Sigmoid colon (tissue), 4 donors: ENCODE data around the gene MAD2L2.

Experiments
- CTCF ChIP-seq, 4 experiments: fragments of 450-650 bp in 3 of 4; fragments of 200-600 bp in 1 of 4; IDR thresholded peaks; one replicate each; pipeline ENCODE4 v1.5.1; 2016 to 2019; ENCODE audit warnings: antibody characterized with exemption in 4 of 4, mild to moderate bottlenecking in 3 of 4, moderate library complexity in 2 of 4
- EP300 ChIP-seq, 4 donors: sonication (generic); formaldehyde crosslinking; IDR thresholded peaks; one replicate each; pipeline ENCODE4 v1.6.1; 2017; ENCODE audit warnings: antibody characterized with exemption in 4 of 4
- POLR2AphosphoS5 ChIP-seq, 4 donors: sonication (generic); formaldehyde crosslinking; IDR thresholded peaks; one replicate each; pipeline ENCODE4 v1.6.1; 2017; ENCODE audit warnings: antibody characterized with exemption in 4 of 4

DNA sequence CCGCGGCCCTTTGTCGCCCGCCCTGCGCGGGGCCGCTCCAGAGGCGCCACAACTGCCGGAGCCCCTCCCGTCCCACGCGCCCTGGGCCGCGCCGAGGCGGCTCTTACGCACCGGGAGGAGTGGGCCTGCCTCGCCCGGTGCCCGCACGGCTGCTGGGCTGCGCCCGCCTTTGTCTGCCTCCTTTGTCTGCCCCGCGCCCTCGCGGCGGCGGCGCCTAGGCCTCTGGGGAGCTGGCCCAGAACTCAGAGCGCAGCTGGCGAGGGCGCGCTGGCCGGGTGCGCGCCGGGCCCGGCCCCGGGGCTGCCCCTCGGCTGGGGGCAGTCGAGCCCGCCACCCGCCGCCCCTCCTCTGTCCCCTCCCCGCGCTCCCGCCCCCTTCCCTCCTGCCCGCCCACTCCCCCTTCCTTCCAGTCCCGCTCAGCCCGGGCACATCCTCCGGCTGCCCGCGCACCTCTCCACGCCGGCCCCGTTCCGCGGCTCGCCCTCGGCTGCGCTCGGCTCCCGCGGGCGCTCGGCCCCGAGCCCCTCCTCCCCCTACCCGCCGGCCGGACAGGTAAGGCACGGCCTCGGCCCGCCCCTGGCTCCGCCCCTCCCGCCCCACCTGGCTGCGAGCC lies 10.5 kb upstream of the MAD2L2 start, which contains the start of gene DRAXIN:
- TF ChIP-seq CTCF (IDR thresholded peaks at IDR 0.05) (no peak), EP300 (IDR thresholded peaks at IDR 0.05) (no peak), POLR2AphosphoS5 (IDR thresholded peaks at IDR 0.05) (no peak)
